HG03175 (cell line): Measurements from ENCODE around the gene TSFM.
A peak's percentile ranks its signal among the peaks of the same experiment; 100 is the strongest.
"Not testable (repeated sequence)": the region's sequence is repeated elsewhere in the genome, so short reads cannot be mapped to it uniquely, and the experiment has no call there.

Source experiments
- ATAC-seq: cut with Tn5 transposase; IDR thresholded peaks from one replicate; pipeline ENCODE4 v1.9.1; 2021; ENCODE audit warnings: mild to moderate bottlenecking, moderate library complexity; ENCODE audit not compliant: unreplicated experiment

TSFM gene

GRCh38 chr12:57762463-57762862 is 20.1 kb upstream of the TSFM start:
- ATAC-seq: no peak

GRCh38 chr12:57763881-57764661 is 18.5 kb upstream of the TSFM start:
- no peak for ATAC-seq

GRCh38 chr12:57764662-57765002 is 18.0 kb upstream of the TSFM start:
- no peak for ATAC-seq

- ATAC-seq: peak; percentile 61
Observed at GRCh38 chr12:57765003-57765697, 17.4 kb upstream of the TSFM start.

- ATAC-seq: no peak
Observed at GRCh38 chr12:57765698-57766463, 16.7 kb upstream of the TSFM start.

GRCh38 chr12:57766464-57767304 is 15.9 kb upstream of the TSFM start, which contains the start of gene CYP27B1:
Gene CYP27B1 (minus strand): TSS chr12:57767078. CDS start chr12:57767041, 37 bp downstream.
- ATAC-seq: no peak

- no peak for ATAC-seq
Observed at GRCh38 chr12:57767305-57767698, 15.3 kb upstream of the TSFM start.

- ATAC-seq: no peak
Observed at GRCh38 chr12:57767876-57768275, 14.7 kb upstream of the TSFM start.

- ATAC-seq: no peak
Observed at GRCh38 chr12:57769594-57769993, 13.0 kb upstream of the TSFM start.

GRCh38 chr12:57770734-57771133 is 11.9 kb upstream of the TSFM start:
- no peak for ATAC-seq

GRCh38 chr12:57771236-57771872 is 11.2 kb upstream of the TSFM start:
- peak; percentile 75 for ATAC-seq

GRCh38 chr12:57771873-57772428 is 10.6 kb upstream of the TSFM start, which contains the start of gene METTL1:
Gene METTL1 (minus strand): TSS chr12:57772105. CDS start chr12:57772083, 22 bp downstream.
- ATAC-seq: peak; percentile 83

GRCh38 chr12:57772429-57773322 is 9.9 kb upstream of the TSFM start, which contains the start of gene EEF1AKMT3:
Gene EEF1AKMT3 (plus strand): TSS chr12:57772614. CDS start chr12:57772725, 111 bp downstream.
- no peak for ATAC-seq

- ATAC-seq: not testable (repeated sequence)
Observed at GRCh38 chr12:57774634-57775033, 8.0 kb upstream of the TSFM start.

GRCh38 chr12:57775044-57775443 is 7.5 kb upstream of the TSFM start:
- no peak for ATAC-seq

GRCh38 chr12:57775563-57776246 is 6.9 kb upstream of the TSFM start:
- ATAC-seq: no peak

- no peak for ATAC-seq
Observed at GRCh38 chr12:57776247-57776587, 6.4 kb upstream of the TSFM start.

GRCh38 chr12:57777367-57777766 is 5.2 kb upstream of the TSFM start:
- ATAC-seq: no peak
